HEK293 (cell line): ENCODE results near the gene ZNF664.

Source experiments
- CTCF ChIA-PET: fragments of 350-600 bp; formaldehyde crosslinking; extraction: SDS; loops from one replicate; lab custom pipeline; 2021; ENCODE audit warnings: antibody characterized with exemption; lab: Yijun Ruan, JAX
- POLR2A ChIA-PET: fragments of 300-600 bp; formaldehyde crosslinking; extraction: SDS; loops from one replicate; lab custom pipeline; 2020; ENCODE audit warnings: antibody characterized with exemption, inconsistent platforms; lab: Yijun Ruan, JAX
- H3K27ac ChIP-seq: fragments of 200-500 bp; sonication (Bioruptor generic); 2 replicates; pipeline ENCODE4 v1.5.1; 2014; ENCODE audit warnings: low read depth, low read length, control low read depth, inconsistent platforms; ENCODE audit errors: extremely low read depth
- H3K36me3 ChIP-seq, 2 experiments: fragments of 200-500 bp in 1 of 2; sonication (Bioruptor generic) in 1 of 2; 1 replicate in 1 of 2; 2 replicates in 1 of 2; pipeline ENCODE4 v1.5.1; 2014 to 2017; ENCODE audit warnings: inconsistent platforms in 2 of 2, low read length in 2 of 2; ENCODE audit not compliant: control insufficient read depth in 2 of 2, insufficient read depth in 1 of 2
- H3K4me1 ChIP-seq: fragments of 200-500 bp; sonication (Bioruptor generic); 2 replicates; pipeline ENCODE4 v1.5.1; 2014; ENCODE audit warnings: mild to moderate bottlenecking, low read length, inconsistent platforms; ENCODE audit not compliant: control insufficient read depth, insufficient read depth
- H3K4me3 ChIP-seq: 2 replicates; pipeline ENCODE4 v1.5.1; 2011; ENCODE audit warnings: low read depth, mild to moderate bottlenecking, control low read depth, low read length, moderate library complexity
- H3K9me3 ChIP-seq: fragments of 200-500 bp; sonication (Bioruptor generic); 2 replicates; pipeline ENCODE4 v1.5.1; 2014; ENCODE audit warnings: low read depth, low read length, inconsistent platforms; ENCODE audit not compliant: control insufficient read depth, insufficient read depth
- BCL11B ChIP-seq: fragments of 450-650 bp; formaldehyde crosslinking; IDR thresholded peaks from 2 replicates; pipeline ENCODE4 v1.5.1; 2016; ENCODE audit warnings: low read depth, missing biosample characterization, missing genetic modification characterization
- EGR2 ChIP-seq: fragments of 450-650 bp; formaldehyde crosslinking; IDR thresholded peaks from 2 replicates; pipeline ENCODE4 v1.5.1; 2016; ENCODE audit warnings: low read depth, missing biosample characterization, missing genetic modification characterization
- GLIS2 ChIP-seq: fragments of 450-650 bp; formaldehyde crosslinking; IDR thresholded peaks from 2 replicates; pipeline ENCODE4 v1.5.1; 2016; ENCODE audit warnings: missing biosample characterization, missing genetic modification characterization
- HOXC10 ChIP-seq: sonication (generic); formaldehyde crosslinking; IDR thresholded peaks from 2 replicates; pipeline ENCODE4 v1.8.1; 2023; ENCODE audit warnings: mild to moderate bottlenecking, missing genetic modification reagents
- KLF7 ChIP-seq: fragments of 450-650 bp; formaldehyde crosslinking; IDR thresholded peaks from 2 replicates; pipeline ENCODE4 v1.5.1; 2016; ENCODE audit warnings: missing biosample characterization, missing genetic modification characterization, borderline replicate concordance
- MZF1 ChIP-seq: fragments of 450-650 bp; formaldehyde crosslinking; IDR thresholded peaks from 2 replicates; pipeline ENCODE4 v1.5.1; 2017; ENCODE audit warnings: missing biosample characterization, missing genetic modification characterization, borderline replicate concordance
- PBX3 ChIP-seq: sonication (generic); formaldehyde crosslinking; IDR thresholded peaks from 2 replicates; pipeline ENCODE4 v1.8.1; 2022; ENCODE audit warnings: mild to moderate bottlenecking, moderate library complexity, missing genetic modification reagents
- PRDM4 ChIP-seq: fragments of 450-650 bp; formaldehyde crosslinking; IDR thresholded peaks from 2 replicates; pipeline ENCODE4 v1.5.1; 2017; ENCODE audit warnings: missing biosample characterization, missing genetic modification characterization
- SP3 ChIP-seq: fragments of 450-650 bp; formaldehyde crosslinking; IDR thresholded peaks from 2 replicates; pipeline ENCODE4 v1.5.1; 2016; ENCODE audit warnings: missing biosample characterization, missing genetic modification characterization
- TRIM28 ChIP-seq: IDR thresholded peaks from 2 replicates; pipeline ENCODE4 v1.6.1; 2011; ENCODE audit warnings: low read length, control low read depth, borderline replicate concordance
- TSHZ1 ChIP-seq: fragments of 450-650 bp; formaldehyde crosslinking; IDR thresholded peaks from 2 replicates; pipeline ENCODE4 v1.5.1; 2016; ENCODE audit warnings: missing biosample characterization, missing genetic modification characterization, borderline replicate concordance
- ZBTB20 ChIP-seq: fragments of 450-650 bp; formaldehyde crosslinking; IDR thresholded peaks from 2 replicates; pipeline ENCODE4 v1.5.1; 2016; ENCODE audit warnings: missing biosample characterization, missing genetic modification characterization
- ZBTB6 ChIP-seq: fragments of 450-650 bp; formaldehyde crosslinking; IDR thresholded peaks from 2 replicates; pipeline ENCODE4 v1.5.1; 2017; ENCODE audit warnings: missing biosample characterization, missing genetic modification characterization
- ZBTB7A ChIP-seq: fragments of 450-650 bp; formaldehyde crosslinking; IDR thresholded peaks from 2 replicates; pipeline ENCODE4 v1.5.1; 2016; ENCODE audit warnings: low read depth, missing biosample characterization, missing genetic modification characterization
- ZNF175 ChIP-seq: fragments of 450-650 bp; formaldehyde crosslinking; IDR thresholded peaks from 2 replicates; pipeline ENCODE4 v1.5.1; 2016; ENCODE audit warnings: missing biosample characterization, missing genetic modification characterization
- ZNF18 ChIP-seq: fragments of 450-650 bp; formaldehyde crosslinking; IDR thresholded peaks from 2 replicates; pipeline ENCODE4 v1.5.1; 2016; ENCODE audit warnings: missing biosample characterization, missing genetic modification characterization
- ZNF350 ChIP-seq: fragments of 450-650 bp; formaldehyde crosslinking; IDR thresholded peaks from 2 replicates; pipeline ENCODE4 v1.5.0; 2017; ENCODE audit warnings: missing biosample characterization, mild to moderate bottlenecking, missing genetic modification characterization
- ZNF354C ChIP-seq: fragments of 450-650 bp; formaldehyde crosslinking; IDR thresholded peaks from 2 replicates; pipeline ENCODE4 v1.5.1; 2016; ENCODE audit warnings: missing biosample characterization, missing genetic modification characterization, low read depth, borderline replicate concordance
- ZNF548 ChIP-seq: fragments of 450-650 bp; formaldehyde crosslinking; IDR thresholded peaks from 2 replicates; pipeline ENCODE4 v1.5.1; 2016; ENCODE audit warnings: missing biosample characterization, missing genetic modification characterization
- ZNF549 ChIP-seq: fragments of 450-650 bp; IDR thresholded peaks from 2 replicates; pipeline ENCODE4 v1.5.1; 2018; ENCODE audit warnings: missing biosample characterization, missing genetic modification characterization, mild to moderate bottlenecking, inconsistent platforms, moderate library complexity
- TF ChIP-seq, protein P1 (sequence below): fragments of 450-650 bp; formaldehyde crosslinking; IDR thresholded peaks from 2 replicates; pipeline ENCODE4 v1.5.1; 2016; ENCODE audit warnings: missing biosample characterization, missing genetic modification characterization

ZNF664 gene

DNA sequence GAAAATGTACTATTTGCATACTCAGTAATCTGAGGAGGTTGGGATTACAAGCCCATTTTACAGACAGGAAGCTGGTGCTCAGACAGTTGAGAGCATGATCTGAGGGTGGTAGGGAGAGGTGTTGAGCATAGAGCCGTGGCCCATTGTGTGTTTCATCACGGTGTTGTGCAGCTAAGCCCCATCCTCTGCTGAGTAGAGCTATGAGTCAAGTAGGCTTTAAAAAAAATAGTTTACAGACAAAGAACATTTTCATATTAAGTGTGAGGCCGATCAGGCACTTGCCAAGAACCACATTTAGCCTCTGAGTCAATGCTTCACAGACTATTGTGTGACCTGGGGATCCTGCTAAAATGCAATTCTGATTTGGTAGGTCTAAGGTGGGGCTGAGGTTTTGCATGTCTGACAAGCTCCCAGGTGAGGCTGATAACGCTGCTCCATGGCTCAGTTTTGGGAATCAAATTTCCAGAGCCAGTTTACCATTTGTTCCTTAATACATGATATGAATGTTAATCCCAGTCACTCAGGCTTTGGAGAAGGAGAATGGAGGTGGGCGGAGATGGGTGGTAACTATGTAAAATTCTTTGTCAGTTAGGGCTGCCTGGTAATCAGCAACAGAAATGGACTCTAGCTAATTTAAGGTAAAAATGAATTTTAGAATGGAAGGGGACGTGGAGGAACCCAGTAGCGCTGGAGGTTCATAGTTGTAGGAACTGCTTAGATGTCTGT is 22.2 kb downstream of the ZNF664 start:
- H3K36me3 ChIP-seq = peaks cover 0 to 62% of the 10 kb centered on the region in 2 experiments; a peak in 1 of 3 replicates
- TF ChIP-seq, protein P1, sequence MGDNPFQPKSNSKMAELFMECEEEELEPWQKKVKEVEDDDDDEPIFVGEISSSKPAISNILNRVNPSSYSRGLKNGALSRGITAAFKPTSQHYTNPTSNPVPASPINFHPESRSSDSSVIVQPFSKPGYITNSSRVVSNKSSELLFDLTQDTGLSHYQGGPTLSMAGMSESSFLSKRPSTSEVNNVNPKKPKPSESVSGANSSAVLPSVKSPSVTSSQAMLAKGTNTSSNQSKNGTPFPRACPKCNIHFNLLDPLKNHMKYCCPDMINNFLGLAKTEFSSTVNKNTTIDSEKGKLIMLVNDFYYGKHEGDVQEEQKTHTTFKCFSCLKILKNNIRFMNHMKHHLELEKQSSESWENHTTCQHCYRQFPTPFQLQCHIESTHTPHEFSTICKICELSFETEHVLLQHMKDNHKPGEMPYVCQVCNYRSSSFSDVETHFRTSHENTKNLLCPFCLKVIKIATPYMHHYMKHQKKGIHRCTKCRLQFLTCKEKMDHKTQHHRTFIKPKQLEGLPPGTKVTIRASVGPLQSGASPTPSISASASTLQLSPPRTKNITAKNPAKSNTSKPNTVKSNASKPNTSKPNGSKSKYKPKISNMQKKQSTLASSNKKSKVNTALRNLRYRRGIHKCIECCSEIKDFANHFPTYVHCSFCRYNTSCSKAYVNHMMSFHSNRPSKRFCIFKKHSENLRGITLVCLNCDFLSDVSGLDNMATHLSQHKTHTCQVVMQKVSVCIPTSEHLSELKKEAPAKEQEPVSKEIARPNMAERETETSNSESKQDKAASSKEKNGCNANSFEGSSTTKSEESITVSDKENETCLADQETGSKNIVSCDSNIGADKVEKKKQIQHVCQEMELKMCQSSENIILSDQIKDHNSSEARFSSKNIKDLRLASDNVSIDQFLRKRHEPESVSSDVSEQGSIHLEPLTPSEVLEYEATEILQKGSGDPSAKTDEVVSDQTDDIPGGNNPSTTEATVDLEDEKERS (tag by site-specific recombination) = no peak
- no peak for TF ChIP-seq ZNF549
- TF ChIP-seq KLF7 (tag by site-specific recombination) = no peak
- no peak for TF ChIP-seq GLIS2 (tag by site-specific recombination)
- TF ChIP-seq ZNF350 (tag by site-specific recombination) = no peak
- TF ChIP-seq PBX3 (CRISPR knock-in tag) = no peak
- no peak for TF ChIP-seq ZNF18 (tag by site-specific recombination)
- no peak for TF ChIP-seq SP3 (tag by site-specific recombination)
- no peak for TF ChIP-seq EGR2
- no peak for TF ChIP-seq ZBTB20 (tag by site-specific recombination)
- no peak for TF ChIP-seq MZF1 (tag by site-specific recombination)
- no peak for TF ChIP-seq PRDM4 (tag by site-specific recombination)
- no peak for TF ChIP-seq ZBTB7A (tag by site-specific recombination)
- no peak for TF ChIP-seq TRIM28
- CTCF ChIA-PET = interaction anchor here (0.5 to 1.6 kb wide), 5 partner anchors 12 to 771 kb away, joined by 3 to 8 read pairs (median 3); no protein-coding TSS in a partner anchor
- no peak overlapping the region for H3K27ac ChIP-seq
- H3K4me3 ChIP-seq = no peak overlapping the region
- no peaks in the 10 kb centered on the region for H3K9me3 ChIP-seq
- H3K4me1 ChIP-seq = no peaks in the 10 kb centered on the region; the same call in 1 of the 2 replicates
- POLR2A ChIA-PET = interaction anchor here (1.4 kb wide), 1 partner anchor 23 kb away, joined by 3 read pairs; the partner anchor contains the start of gene CCDC92

DNA sequence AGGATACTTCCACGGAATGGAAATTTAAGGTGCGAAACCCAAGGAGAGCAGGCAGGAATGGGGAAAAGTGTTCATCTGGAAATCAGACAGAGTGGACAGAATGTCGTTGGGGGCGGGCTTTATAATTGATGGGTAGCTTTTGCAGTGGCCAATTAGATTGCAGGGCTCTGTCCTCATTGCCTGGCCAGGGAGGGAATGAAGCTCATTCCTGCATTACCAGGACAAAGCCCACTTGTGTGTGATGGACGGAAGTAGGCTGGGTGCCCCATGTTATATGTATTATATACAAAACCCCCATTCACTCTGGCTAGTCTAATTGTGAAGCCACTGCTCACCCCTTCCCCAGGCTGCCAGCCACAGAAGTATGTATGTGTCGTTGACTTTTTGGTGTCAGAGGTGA is 23.6 kb downstream of the ZNF664 start:
- no peak for TF ChIP-seq ZNF548 (tag by site-specific recombination)
- TF ChIP-seq TSHZ1 (tag by site-specific recombination) = no peak
- no peak for TF ChIP-seq ZBTB6
- TF ChIP-seq ZNF354C = no peak
- TF ChIP-seq HOXC10 (CRISPR knock-in tag) = no peak
- TF ChIP-seq ZNF175 = no peak
- TF ChIP-seq BCL11B (tag by site-specific recombination) = no peak
- ChIA-PET POLR2A (interaction anchor here (1.3 kb wide), 1 partner anchor 19 kb away, joined by 3 read pairs; no protein-coding TSS in a partner anchor), CTCF (interaction anchor here (0.6 to 1.3 kb wide), 4 partner anchors 12 to 498 kb away, joined by 3 read pairs; no protein-coding TSS in a partner anchor)
- H3K9me3 ChIP-seq = no peaks in the 10 kb centered on the region
- H3K36me3 ChIP-seq = peaks cover 0 to 62% of the 10 kb centered on the region in 2 experiments; a peak in 1 of 3 replicates
- no peak overlapping the region for H3K27ac ChIP-seq
- H3K4me1 ChIP-seq = no peaks in the 10 kb centered on the region; the same call in 1 of the 2 replicates
- no peak overlapping the region for H3K4me3 ChIP-seq
